GM21717 (cell line): ENCODE results near the gene ZNF497.
"Not testable (repeated sequence)": the region's sequence is repeated elsewhere in the genome, so short reads cannot be mapped to it uniquely, and the experiment has no call there.

ENCODE experiments used
- ATAC-seq: cut with Tn5 transposase; IDR thresholded peaks from one replicate; pipeline ENCODE4 v1.9.1; 2021; ENCODE audit warnings: mild to moderate bottlenecking, moderate library complexity; ENCODE audit not compliant: unreplicated experiment

The ZNF497 gene

GRCh38 chr19:58350871-58351557 lies 11.5 kb downstream of the ZNF497 start:
- ATAC-seq: no peak

DNA sequence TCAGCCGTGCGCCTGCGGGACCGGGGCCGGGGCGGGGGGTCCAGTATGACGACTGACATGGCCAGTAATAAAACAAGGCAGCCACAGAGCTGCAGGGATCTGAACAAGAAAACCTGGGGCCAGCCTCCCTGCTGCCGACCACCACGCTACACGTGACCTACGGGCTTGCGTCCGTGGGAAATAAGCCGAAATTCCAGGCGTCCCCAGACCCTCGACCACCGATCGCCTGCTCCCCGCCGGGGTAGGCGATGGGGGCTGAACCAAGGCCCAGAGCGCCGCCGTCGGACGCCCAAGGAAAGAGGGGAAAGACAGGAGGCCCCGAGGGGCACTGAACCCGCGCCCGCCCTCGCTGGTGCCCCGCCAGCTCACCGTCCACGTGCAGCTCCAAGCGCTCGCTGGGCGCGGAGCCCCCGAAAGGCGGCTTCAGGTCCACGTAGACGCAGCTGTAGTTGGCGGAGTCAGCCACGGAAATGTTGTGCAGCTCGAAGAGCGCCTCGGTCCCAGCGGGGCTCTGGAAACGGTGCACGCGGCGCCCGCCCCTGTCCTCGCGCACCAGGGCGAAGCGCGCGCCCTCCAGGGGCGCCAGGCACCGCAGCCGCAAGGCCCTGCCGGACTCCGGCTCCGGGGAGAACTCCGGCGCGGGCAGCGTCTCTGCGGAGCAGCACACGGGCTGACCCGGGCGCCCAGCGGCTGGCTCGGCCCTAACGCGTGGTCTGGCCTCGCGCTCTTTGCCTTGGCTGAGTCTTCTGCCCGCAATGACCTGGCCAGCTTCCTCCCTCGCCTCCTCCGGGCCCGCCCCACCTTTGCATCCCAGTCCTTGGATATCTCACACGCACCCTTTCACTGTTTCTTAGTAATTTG lies 12.3 kb downstream of the ZNF497 start:
- ATAC-seq: no peak

DNA sequence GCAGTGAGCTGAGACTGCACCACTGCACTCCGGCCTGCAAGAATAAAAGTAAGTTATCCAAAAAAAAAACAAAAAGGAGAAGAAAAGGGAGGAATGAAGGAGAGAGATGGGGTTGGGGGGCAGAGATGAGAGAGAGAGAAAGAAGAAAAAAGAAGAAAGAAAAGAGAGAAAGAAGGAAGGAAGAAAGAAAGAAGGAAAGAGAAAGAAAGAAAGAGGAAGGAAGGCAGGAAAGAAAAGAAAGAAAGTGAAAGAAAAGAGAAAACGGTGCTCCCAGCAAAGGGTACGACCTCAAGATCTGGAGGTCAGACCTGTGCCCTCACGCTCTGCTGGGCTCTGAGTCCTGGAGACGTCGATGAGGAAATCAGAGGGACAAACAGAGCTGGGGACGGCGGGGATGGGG lies 13.0 kb downstream of the ZNF497 start:
- ATAC-seq: no peak

DNA sequence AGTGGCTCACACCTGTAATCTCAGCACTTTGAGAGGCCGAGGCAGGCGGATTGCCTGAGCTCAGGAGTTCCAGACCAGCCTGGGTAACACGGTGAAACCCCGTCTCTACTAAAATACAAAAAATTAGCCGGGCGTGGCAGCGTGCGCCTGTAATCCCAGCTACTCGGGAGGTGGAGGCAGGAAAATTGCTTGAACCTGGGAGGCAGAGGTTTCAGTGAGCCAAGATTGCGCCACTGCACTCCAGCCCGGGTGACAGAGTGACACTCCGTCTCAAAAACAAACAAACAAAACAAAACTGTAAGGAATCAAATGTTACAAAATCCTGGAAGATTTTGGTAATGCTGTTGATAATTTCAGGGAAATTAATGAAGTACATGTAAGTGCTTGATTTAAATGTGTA lies 14.5 kb downstream of the ZNF497 start:
- not testable (repeated sequence) for ATAC-seq

DNA sequence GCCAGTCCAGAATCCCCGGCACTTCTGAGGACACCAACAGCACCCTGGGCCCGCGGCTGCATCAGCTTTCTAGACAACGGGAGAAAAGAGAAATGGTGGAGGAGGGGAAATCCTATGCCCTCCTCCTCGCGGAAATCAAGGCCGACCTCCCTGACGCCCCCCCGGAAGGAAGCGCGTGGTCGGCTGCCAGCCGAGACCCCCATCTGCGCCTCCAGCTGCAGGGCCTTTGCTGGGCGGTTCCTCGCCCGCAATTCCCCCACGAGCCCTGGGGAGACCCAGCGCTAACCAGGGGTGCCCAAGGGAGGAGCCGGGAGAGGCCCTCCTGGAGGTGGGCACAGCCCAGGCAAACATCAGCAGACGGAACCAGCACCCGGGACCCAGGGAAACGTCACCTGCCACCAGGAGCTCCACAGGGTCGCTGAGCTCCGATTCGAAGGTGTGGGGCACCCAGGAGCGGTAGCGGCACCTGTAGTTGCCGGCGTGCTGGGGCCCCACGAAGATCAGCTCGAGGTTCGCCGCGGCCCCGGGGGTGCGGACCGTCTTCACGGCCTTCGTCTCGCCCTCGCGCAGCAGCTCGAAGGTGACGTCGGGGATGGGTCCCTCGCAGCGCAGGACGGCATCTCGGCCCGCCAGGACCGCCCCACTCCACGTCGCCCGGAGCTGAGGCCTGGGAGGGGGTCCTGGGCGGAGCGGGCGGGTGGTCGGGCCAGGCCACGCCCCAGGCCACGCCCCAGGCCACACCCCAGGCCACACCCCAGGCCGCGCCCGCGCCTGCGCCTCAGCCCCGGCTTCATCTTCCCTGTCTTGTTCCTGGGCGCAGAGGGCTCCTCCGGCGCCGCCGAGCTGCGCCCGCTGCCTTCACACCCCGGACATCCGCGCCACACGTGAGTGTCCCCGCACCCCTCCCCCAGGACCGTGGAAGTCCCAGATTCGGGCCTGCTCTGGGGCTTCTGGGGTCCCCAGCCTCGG lies 15.3 kb downstream of the ZNF497 start:
- peak; percentile 67 for ATAC-seq

- no peak for ATAC-seq
Observed at GRCh38 chr19:58345558-58345957, 17.0 kb downstream of the ZNF497 start.

DNA sequence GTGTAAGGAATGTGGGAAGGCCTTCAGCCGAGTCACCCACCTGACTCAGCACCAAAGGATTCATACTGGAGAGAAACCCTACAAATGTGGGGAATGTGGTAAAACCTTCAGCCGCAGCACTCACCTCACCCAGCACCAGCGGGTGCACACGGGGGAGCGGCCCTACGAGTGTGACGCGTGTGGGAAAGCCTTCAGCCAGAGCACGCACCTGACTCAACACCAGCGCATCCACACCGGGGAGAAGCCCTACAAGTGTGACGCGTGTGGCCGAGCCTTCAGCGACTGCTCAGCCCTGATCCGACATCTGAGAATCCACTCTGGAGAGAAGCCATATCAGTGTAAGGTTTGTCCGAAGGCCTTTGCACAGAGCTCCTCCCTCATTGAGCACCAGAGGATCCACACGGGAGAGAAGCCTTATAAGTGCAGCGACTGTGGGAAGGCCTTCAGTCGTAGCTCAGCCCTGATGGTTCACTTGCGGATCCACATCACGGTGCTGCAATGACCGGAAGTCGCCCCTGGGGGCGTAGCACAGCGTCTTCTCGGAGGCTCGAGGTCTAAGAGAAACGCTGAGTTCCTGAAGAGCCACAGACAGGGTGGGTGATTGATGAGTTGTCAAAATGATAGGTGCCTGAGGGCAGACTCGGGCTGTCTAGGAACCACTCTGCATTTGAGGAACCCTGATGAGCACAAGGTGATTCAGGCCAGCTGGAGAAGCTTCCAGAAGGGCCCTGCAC lies 23.6 kb downstream of the ZNF497 start:
- ATAC-seq: no peak

GRCh38 chr19:58338336-58338735 lies 24.2 kb downstream of the ZNF497 start:
- no peak for ATAC-seq

- ATAC-seq: no peak
Observed at GRCh38 chr19:58336820-58337219, 25.7 kb downstream of the ZNF497 start.

GRCh38 chr19:58336216-58336615 lies 26.3 kb downstream of the ZNF497 start:
- ATAC-seq: no peak

- ATAC-seq: no peak
Observed at GRCh38 chr19:58335630-58336029, 26.9 kb downstream of the ZNF497 start.

- ATAC-seq: no peak
Observed at GRCh38 chr19:58334691-58335249, 27.8 kb downstream of the ZNF497 start.

- ATAC-seq: no peak
Observed at GRCh38 chr19:58332697-58333096, 29.9 kb downstream of the ZNF497 start.

- no peak for ATAC-seq
Observed at GRCh38 chr19:58330458-58330857, 32.1 kb downstream of the ZNF497 start.

DNA sequence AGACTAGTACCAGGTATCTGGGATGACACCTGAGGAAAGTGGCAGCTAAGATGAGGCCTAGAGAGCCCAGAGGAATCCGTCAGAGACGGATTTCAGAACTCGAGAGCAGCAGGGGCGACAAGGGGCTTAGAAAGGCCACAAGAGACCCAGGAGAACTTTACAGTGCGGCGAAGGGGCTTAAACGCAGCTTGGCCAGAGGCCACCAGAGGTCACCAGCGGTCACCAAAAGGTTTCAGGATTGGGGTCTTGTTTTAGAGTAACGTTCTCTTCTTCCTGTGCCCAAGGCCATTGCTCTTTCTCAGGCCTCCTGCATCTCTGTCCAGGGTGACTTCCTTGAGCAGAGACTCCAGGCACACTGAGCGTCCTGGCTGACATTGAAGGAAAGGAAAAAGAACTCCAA lies 33.6 kb downstream of the ZNF497 start:
- ATAC-seq: no peak

DNA sequence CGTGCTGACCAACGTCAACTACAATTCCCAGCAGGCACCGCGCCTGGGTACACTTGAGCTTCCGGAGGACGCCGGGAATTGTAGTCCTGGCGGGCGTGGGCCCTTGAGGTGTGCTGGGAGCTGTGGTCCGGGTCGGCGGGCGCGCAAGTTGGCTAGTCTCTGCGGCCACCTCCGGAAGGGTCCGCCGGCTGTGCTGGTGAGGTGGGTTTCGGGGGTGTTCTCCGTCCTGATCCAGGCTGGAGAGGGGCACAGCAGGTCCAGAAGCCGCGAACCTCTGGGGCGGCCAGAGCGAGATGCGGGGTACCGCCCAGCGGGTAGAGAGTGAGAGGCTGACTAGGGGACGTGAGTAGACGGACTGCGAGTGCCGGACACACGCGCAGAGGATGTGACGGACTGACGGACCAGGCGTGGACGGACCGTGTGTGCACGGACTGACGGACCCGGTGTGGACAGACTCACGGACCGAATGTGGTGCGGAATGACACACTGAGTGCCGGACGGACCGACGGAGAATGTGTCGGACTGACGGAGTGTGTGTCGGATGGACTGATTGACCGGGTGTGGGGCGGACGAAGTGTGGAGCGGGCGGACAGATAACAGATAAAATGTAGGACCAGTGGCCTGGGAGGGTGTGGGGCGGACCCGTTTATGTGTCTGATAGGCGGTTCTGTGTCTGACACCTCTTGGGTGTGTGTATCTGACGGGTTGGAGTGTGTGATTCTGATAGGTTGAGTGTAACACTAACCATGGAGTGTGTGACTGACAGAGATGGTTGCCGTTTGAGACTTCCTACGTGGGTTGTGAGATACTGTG lies 35.4 kb downstream of the ZNF497 start, which contains the start of gene ZSCAN22:
Gene ZSCAN22 (plus strand): TSS at position 81 of the 813 bp plus-strand sequence. CDS start 7,809 bp downstream, outside the sequence.
- peak; percentile 76 for ATAC-seq

DNA sequence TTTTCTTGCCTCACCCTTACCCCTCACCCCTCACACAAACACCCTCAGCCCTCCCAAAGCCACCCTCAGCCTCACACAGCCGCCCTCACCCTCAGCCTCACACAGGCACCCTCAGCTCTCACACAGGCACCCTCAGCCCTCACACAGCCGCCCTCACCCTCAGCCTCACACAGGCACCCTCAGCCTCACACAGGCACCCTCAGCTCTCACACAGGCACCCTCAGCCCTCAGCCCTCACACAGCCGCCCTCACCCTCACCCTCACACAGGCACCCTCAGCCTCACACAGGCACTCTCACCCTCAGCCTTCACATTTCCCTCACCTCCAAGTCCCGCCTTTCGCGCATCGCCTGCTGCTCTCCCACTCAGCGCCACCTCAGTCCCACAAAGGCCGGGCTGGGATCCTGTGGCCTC lies 36.0 kb downstream of the ZNF497 start:
- ATAC-seq: no peak

- no peak for ATAC-seq
Observed at GRCh38 chr19:58325311-58326022, 37.1 kb downstream of the ZNF497 start.
